SKM-1 (cell line): ENCODE results near the gene GGTLC2.
"Not testable (repeated sequence)": the region's sequence is repeated elsewhere in the genome, so short reads cannot be mapped to it uniquely, and the experiment has no call there.

ENCODE experiments used
- DNase-seq: peaks from one replicate; lab custom pipeline; 2025; ENCODE audit not compliant: unreplicated experiment; lab: John Stamatoyannopoulos, UW

The GGTLC2 gene

GRCh38 chr22:22667966-22668880 is 23.8 kb downstream of the GGTLC2 start:
- no peak for DNase-seq

GRCh38 chr22:22669093-22669492 is 24.7 kb downstream of the GGTLC2 start:
- DNase-seq, result no peak

- DNase-seq, result no peak
Measured at GRCh38 chr22:22670076-22670795, 25.8 kb downstream of the GGTLC2 start.

GRCh38 chr22:22671506-22671905 is 27.1 kb downstream of the GGTLC2 start:
- DNase-seq, result no peak

- DNase-seq, result no peak
Measured at GRCh38 chr22:22673099-22673498, 28.7 kb downstream of the GGTLC2 start.

- DNase-seq, result no peak
Measured at GRCh38 chr22:22673628-22674027, 29.2 kb downstream of the GGTLC2 start.

- no peak for DNase-seq
Measured at GRCh38 chr22:22674467-22674866, 30.1 kb downstream of the GGTLC2 start.

GRCh38 chr22:22678970-22679369 is 34.6 kb downstream of the GGTLC2 start:
- no peak for DNase-seq

GRCh38 chr22:22680396-22680795 is 36.0 kb downstream of the GGTLC2 start:
- no peak for DNase-seq

- no peak for DNase-seq
Measured at GRCh38 chr22:22681221-22681739, 36.9 kb downstream of the GGTLC2 start.

- no peak for DNase-seq
Measured at GRCh38 chr22:22682196-22682595, 37.8 kb downstream of the GGTLC2 start.

- DNase-seq, result no peak
Measured at GRCh38 chr22:22682807-22683667, 38.6 kb downstream of the GGTLC2 start.

GRCh38 chr22:22683668-22684361 is 39.4 kb downstream of the GGTLC2 start:
- DNase-seq, result no peak

- peak; percentile 36 for DNase-seq
Measured at GRCh38 chr22:22684580-22685561, 40.5 kb downstream of the GGTLC2 start.

GRCh38 chr22:22685586-22685985 is 41.2 kb downstream of the GGTLC2 start:
- DNase-seq, result no peak

GRCh38 chr22:22686202-22687115 is 42.0 kb downstream of the GGTLC2 start:
- not testable (repeated sequence) for DNase-seq

GRCh38 chr22:22687638-22688500 is 43.5 kb downstream of the GGTLC2 start:
- no peak for DNase-seq
